Mammary epithelial cell (primary cell): ENCODE data around the gene KRTAP5-7.
"Not testable (repeated sequence)": the region's sequence is repeated elsewhere in the genome, so short reads cannot be mapped to it uniquely, and the experiment has no call there.

Source experiments
- CTCF ChIP-seq, 2 donors: IDR thresholded peaks in 1 of 2; conservative IDR thresholded peaks in 1 of 2; 2 replicates each; pipeline ENCODE4 v1.5.1; 2011 to 2012; ENCODE audit warnings: inconsistent platforms in 2 of 2, low read length in 2 of 2, mild to moderate bottlenecking in 2 of 2, control low read depth in 1 of 2, low read depth in 1 of 2; ENCODE audit not compliant: insufficient read depth in 1 of 2; ENCODE audit errors: extremely low read depth in 1 of 2
- EZH2 ChIP-seq: IDR thresholded peaks from 2 replicates; pipeline ENCODE4 v1.6.1; 2012; ENCODE audit warnings: low read length, inconsistent platforms, borderline replicate concordance

GRCh38 chr11:71534711-71535608 is 7.9 kb downstream of the KRTAP5-7 start:
- not testable (repeated sequence) for TF ChIP-seq CTCF (conservative IDR thresholded peaks at IDR 0.05 in 1 of 2, IDR thresholded peaks at IDR 0.05 in 1 of 2; ENCODE audit: extremely low read depth in 1 of 2, insufficient read depth in 1 of 2, low read depth in 1 of 2, low read length in 2 of 2); EZH2
